Thoracic aorta (tissue), 2 donors: ENCODE measurements around the gene BCAS1. TPM values are rescaled to one million over a fixed set of nuclear protein-coding genes. Genes with fewer than 3 reads are reported as not detected.

Source experiments
- ATAC-seq: fragments of 150-250 bp; one replicate; pipeline ENCODE4 v1.8.0; 2017; ENCODE audit warnings: low read depth; ENCODE audit not compliant: insufficient number of reproducible peaks, low FRiP score
- DNase-seq: peaks from one replicate; pipeline ENCODE4 v3.0.0-alpha.2; 2020; ENCODE audit warnings: low spot score
- H3K27ac ChIP-seq, 2 donors: fragments of 200-600 bp; sonication (generic); 1 replicate in 1 of 2; 2 replicates in 1 of 2; pipeline ENCODE4 v1.5.1; 2016; ENCODE audit warnings: mild to moderate bottlenecking in 2 of 2, moderate library complexity in 2 of 2
- H3K27me3 ChIP-seq: fragments of 200-600 bp; sonication (generic); replicated peaks from 2 replicates; pipeline ENCODE4 v1.6.0; 2016; ENCODE audit warnings: mild to moderate bottlenecking; ENCODE audit not compliant: insufficient read depth
- H3K36me3 ChIP-seq: fragments of 200-600 bp; sonication (generic); one replicate; pipeline ENCODE4 v1.5.1; 2016
- H3K4me1 ChIP-seq, 2 donors: fragments of 200-600 bp; sonication (generic); 1 replicate in 1 of 2; 2 replicates in 1 of 2; pipeline versions ENCODE4 v1.5.1 to v1.6.0; 2016; ENCODE audit warnings: low read depth in 2 of 2, mild to moderate bottlenecking in 1 of 2; ENCODE audit not compliant: control insufficient read depth in 1 of 2
- H3K4me3 ChIP-seq: fragments of 200-600 bp; sonication (generic); 2 replicates; pipeline ENCODE4 v1.5.1; 2016; ENCODE audit warnings: mild to moderate bottlenecking
- H3K9me3 ChIP-seq: fragments of 200-600 bp; sonication (generic); 2 replicates; pipeline ENCODE4 v1.5.1; 2016
- total RNA-seq, 2 donors: library from RNA; depleted of rRNA; stranded (reverse); fragments of >200 nt; gene quantifications; one replicate each; pipeline versions ENCODE4 v1.1.0 to v1.2.3, GENCODE V29; 2016
- TF ChIP-seq, protein P1 (sequence below): fragments of 200-600 bp; sonication (generic); IDR thresholded peaks from one replicate; pipeline ENCODE4 v1.5.1; 2019; ENCODE audit warnings: antibody characterized with exemption

BCAS1 gene
- total RNA-seq, 2 donors from 2014 or later = under 0.01 to 3.6 TPM

DNA sequence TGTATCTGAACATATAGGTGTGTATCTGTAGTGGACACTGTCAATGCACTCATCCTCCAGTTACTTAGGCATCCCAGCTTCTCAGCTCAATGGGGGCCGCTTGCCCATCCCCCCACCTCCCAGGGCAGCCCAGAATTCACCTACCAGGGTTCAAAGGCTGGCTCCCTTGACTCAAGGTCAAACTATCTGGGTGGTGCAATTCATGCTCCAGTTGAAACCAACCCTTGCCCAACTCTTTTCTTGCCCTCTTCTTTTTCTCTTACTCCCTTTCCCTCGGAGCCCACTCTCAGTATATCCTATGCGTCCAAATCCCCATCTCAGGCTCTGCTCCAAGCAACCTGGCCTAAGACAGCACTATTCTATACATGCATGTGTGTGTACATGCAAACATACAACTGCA lies 127.4 kb downstream of the BCAS1 start:
- TF ChIP-seq, protein P1, sequence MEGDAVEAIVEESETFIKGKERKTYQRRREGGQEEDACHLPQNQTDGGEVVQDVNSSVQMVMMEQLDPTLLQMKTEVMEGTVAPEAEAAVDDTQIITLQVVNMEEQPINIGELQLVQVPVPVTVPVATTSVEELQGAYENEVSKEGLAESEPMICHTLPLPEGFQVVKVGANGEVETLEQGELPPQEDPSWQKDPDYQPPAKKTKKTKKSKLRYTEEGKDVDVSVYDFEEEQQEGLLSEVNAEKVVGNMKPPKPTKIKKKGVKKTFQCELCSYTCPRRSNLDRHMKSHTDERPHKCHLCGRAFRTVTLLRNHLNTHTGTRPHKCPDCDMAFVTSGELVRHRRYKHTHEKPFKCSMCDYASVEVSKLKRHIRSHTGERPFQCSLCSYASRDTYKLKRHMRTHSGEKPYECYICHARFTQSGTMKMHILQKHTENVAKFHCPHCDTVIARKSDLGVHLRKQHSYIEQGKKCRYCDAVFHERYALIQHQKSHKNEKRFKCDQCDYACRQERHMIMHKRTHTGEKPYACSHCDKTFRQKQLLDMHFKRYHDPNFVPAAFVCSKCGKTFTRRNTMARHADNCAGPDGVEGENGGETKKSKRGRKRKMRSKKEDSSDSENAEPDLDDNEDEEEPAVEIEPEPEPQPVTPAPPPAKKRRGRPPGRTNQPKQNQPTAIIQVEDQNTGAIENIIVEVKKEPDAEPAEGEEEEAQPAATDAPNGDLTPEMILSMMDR = no peak
- Histone ChIP-seq H3K27ac (no peak overlapping the region), H3K27me3 (no peaks in the 10 kb centered on the region), H3K9me3 (no peaks in the 10 kb centered on the region), H3K4me3 (no peak overlapping the region), H3K36me3 (no peaks in the 10 kb centered on the region), H3K4me1 (peaks cover 16 to 19% of the 10 kb centered on the region in 2 donors)
- ATAC-seq (no peak), DNase-seq (no peak)

DNA sequence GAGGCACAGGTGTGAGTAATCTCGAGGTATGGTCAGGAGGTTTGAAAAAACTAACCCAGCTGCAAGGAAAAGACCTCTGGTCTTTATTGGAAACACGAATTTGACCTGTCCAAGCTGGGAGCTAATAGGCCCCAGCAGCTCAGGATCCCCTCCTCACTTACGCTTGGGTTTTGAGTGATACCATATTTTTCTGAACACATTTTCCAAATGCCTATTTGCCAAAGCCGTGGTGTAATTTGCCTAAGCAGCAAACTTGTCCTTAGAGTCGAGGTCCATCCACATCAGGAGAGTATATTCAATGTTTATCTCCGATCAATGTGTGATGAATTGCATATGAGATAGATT lies 128.0 kb downstream of the BCAS1 start:
- no peaks in the 10 kb centered on the region for H3K9me3 ChIP-seq
- DNase-seq = no peak
- H3K27ac ChIP-seq = no peak overlapping the region
- no peak overlapping the region for H3K4me3 ChIP-seq
- H3K4me1 ChIP-seq = peaks cover 16 to 19% of the 10 kb centered on the region in 2 donors
- H3K27me3 ChIP-seq = no peaks in the 10 kb centered on the region
- no peaks in the 10 kb centered on the region for H3K36me3 ChIP-seq
- TF ChIP-seq, protein P1 = no peak
- no peak for ATAC-seq

DNA sequence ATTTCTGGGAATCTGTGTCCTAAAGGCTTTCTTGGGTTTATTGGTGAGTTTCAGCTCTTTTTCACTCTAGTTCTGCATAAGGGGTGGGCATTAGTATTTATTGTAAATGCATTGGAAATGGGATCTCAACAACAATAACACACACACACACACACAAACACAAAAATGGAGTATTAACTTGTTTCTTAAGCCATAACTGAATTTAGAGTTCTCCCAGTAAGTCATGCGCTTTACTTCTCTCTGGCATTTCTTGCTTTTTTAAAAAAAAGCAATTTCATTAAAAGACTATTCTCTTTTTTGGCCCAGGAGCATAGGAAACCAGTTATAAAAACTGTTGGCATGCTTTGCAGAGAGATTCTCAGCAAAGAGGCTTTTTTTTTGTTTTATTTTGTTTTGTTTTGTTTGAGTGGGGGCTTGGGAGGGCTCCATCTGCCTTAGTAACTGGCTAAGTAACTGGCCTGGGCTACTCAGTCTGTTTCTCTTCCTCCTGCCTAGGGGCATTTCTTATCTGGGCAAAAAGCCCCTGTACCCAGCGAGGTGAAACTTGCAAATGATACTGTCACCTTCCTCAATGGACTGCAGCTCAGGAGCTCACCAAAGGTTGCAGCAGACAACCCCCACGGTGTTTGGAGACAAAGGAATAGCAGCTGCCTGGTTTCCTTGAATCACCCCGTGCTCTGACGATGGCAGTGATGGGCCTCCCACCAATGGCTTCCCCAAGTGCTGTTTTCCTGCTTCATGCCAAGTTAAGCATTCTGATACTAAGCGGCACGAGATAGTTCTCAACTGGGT lies 128.5 kb downstream of the BCAS1 start:
- no peak for ATAC-seq
- no peaks in the 10 kb centered on the region for H3K27me3 ChIP-seq

DNA sequence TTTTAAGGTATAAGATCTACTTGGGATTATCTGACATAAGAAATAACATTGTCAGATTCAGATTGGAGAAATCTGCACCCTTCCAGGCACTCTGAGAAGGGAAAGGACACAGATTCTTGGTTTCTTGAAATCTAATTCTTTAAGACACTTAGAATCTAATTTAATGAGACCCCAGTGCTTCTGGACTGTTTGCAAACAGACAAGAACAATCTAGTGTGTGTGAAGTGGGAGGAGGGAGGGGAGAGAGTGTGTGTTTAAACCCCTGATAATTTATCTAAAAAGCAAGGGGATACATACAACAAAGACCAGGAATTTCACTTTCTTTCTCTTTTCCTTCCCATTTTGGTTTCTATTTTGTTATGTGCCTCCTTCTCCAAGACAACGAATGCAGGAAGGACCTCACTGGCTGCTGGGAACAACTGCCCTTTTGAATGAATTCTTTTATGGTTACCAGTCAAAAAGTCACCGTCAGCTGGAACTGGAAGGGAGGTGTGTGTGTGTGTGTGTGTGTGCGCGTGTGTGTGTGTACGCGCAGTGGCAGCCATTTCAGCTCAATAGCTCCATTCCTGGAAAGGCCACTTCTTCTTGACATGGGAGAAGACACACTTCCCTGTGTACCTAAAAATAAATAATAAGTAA lies 129.4 kb downstream of the BCAS1 start:
- Histone ChIP-seq H3K4me3 (peak overlapping the region; percentile 38), H3K36me3 (no peaks in the 10 kb centered on the region), H3K9me3 (no peaks in the 10 kb centered on the region), H3K27me3 (no peaks in the 10 kb centered on the region), H3K27ac (peak overlapping the region; percentile 22 to 37), H3K4me1 (peaks cover 16 to 19% of the 10 kb centered on the region in 2 donors)
- DNase-seq (no peak), ATAC-seq (peak; percentile 39)
- TF ChIP-seq, protein P1 = no peak

More for the DNA sequence above, 128.5 kb downstream of the BCAS1 start:
- Histone ChIP-seq H3K4me1 (peaks cover 16 to 19% of the 10 kb centered on the region in 2 donors), H3K36me3 (no peaks in the 10 kb centered on the region), H3K4me3 (no peak overlapping the region), H3K9me3 (no peaks in the 10 kb centered on the region), H3K27ac (no peak overlapping the region)
- TF ChIP-seq, protein P1 = no peak
- DNase-seq = no peak

DNA sequence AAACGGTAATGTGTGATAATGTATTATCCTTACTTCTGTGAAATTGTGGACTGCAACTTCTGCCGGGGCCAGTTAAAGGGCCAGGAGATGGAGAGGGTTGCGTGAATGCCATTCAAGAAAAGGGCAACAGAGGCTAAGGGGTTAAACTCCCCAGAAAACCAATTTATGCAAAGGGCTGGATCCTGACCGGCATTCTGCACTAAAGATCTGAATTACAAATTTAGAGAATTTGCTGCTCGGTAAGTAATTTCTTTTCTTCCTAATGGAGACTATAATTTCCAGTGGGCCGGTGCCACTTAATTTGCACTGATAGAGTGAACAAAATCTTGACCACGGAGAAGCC lies 130.1 kb downstream of the BCAS1 start:
- Histone ChIP-seq H3K9me3 (no peaks in the 10 kb centered on the region), H3K4me3 (peak overlapping the region; percentile 11)
- DNase-seq = no peak

More for the DNA sequence above, 130.1 kb downstream of the BCAS1 start:
- no peak for ATAC-seq
- H3K27me3 ChIP-seq = no peaks in the 10 kb centered on the region
- H3K36me3 ChIP-seq = no peaks in the 10 kb centered on the region
- TF ChIP-seq, protein P1 = no peak
- peak overlapping the region; percentile 22 to 37 for H3K27ac ChIP-seq
- H3K4me1 ChIP-seq = peaks cover 16 to 19% of the 10 kb centered on the region in 2 donors
